NCI-H2107 treated with DMSO at 0.1 percent for 48 hours (cell line): ENCODE data around the gene TMEM233.
"Not testable (repeated sequence)": the region's sequence is repeated elsewhere in the genome, so short reads cannot be mapped to it uniquely, and the experiment has no call there.

Experiments
- DNase-seq: peaks from one replicate; lab custom pipeline; 2025; ENCODE audit not compliant: unreplicated experiment; lab: John Stamatoyannopoulos, UW

The TMEM233 gene

GRCh38 chr12:119657001-119657400 is 63.4 kb downstream of the TMEM233 start:
- not testable (repeated sequence) for DNase-seq

DNA sequence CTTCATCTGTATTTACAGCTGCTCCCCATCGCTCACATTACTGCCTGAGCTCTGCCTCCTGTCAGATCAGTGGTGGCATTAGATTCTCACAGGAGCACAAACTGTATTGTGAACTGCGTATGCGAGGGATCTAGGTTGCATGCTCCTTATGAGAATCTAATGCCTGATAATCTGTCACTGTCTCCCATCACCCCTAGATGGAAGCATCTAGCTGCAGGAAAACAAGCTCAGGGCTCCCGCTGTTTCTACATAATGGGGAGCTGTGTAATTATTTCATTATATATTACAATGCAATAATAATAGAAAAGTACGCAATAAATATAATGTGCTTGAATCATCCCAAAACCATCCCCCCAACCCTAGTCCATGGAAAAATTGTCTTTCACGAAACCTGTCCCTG is 64.6 kb downstream of the TMEM233 start:
- not testable (repeated sequence) for DNase-seq

DNA sequence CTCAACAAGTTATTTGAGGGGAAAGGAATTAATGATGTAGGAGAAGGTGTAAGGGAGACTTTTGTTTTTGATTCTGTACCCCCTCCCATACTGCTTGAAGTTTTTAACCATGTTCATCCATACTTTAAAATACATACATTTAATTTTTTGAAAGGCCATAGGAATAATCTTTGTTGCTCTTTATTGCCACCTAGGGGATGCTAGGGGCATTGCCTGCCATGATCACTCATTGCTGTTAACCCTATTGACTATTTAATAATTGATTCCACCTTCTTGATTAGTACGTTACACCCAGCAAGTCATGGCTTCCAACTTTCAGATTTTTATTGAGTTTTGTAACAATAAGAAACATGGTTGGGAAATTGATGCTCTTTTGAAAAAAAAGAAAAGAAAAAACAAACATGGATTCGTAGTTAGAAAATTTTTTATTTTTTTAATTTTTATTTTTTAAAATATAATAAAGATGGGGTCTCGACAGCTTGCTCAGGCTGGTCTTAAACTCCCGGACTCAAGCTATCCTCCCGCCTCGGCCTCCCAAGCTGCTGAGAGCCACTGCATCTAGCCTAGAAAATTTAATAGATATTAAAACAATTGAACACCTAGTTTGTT is 65.8 kb downstream of the TMEM233 start:
- peak; percentile 38 for DNase-seq

DNA sequence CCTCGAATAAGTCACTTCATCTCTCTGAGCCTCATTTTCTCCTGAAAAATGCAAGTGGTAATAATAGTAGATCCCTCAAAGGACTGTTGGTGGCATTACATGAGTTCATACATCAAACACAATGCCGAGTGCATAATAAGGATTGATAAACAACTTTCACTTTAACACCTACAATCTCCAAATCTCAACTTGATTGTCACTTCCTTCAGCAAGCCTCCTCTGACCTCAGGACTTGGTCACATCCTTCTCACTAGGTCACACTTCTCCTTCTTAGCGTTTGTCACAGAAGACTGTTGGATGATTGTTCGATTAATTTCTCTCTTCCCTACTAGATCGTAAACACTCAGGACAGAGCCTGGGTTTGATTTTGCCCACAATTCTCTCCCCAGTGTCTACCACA is 66.5 kb downstream of the TMEM233 start:
- DNase-seq = no peak

DNA sequence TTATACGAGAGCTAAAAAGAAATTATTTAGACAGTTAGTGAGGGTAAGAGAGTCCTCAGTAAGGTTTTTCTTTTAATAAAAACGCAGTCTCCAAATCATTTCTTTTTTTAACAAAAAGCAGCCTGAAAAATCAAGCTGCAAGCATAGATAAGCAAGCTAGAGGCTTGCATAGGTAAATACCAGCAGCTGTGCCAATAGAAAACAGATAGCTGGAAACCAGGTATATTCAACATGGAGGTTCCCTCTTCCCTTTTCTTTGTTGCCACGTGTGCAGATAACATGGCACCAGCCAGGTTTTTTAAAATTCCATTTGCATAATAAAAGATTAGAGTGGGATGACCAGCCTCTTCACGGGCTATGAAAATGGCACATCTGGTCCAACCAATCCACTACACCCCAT is 68.3 kb downstream of the TMEM233 start:
- no peak for DNase-seq

GRCh38 chr12:119664642-119665041 is 71.1 kb downstream of the TMEM233 start:
- DNase-seq = no peak

- no peak for DNase-seq
Measured at GRCh38 chr12:119665164-119665929, 71.8 kb downstream of the TMEM233 start.

DNA sequence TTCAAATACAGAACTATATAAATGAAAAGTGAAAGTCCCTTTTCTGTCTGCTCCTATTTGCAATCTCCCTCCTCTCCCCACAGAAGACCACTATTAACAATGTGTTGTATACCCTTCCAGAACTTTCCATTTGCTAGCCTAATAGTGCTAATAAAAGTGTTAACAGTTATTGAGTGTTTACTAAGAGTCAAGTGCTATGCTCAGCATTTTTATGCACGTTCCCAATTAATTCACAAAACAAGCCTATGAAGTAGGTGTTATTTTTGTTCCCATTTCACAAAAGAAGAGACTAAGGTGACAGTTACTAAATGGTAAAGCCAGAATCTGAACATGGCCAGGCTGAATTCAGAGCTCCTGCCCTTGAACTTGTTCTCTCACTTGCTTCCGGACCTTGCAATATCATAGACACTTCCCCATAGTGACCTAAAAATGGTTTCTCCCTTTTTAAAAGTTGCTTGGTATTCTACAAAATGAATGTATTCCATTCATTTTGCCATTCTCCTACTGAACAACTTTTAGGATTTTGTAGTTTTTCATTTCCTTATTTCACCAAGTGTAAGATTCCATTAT is 72.7 kb downstream of the TMEM233 start:
- no peak for DNase-seq

DNA sequence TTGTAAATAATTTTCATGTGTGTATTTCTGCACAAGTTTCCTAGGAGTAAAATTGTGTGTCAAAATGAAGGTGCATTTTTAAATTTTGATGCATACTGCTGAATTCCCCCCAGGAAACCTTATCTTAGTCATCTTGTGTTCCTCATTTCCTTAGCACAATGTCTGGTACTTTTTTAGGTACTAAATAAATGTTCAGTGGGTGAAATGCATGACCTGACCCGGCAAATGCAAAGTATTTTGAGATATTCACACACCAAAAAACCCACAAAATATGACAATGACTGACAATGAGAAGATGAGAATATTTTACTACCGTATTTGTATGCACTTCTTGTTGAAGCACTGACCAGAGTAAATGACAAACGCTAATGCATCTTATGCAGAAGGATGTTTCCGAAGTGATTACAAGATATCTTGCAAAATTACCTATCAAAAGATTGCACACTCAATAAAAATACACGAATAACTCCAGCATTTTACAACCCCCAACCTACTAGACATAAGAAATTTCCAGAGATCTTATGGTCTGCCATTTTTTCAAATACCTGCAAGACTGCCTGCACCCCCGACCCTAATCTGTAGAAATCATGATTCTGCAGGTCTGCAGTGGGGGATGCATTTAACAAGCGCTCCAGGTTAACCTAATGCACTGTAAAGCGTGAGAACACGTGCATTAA is 73.5 kb downstream of the TMEM233 start:
- no peak for DNase-seq

- peak; percentile 93 for DNase-seq
Measured at GRCh38 chr12:119667577-119668323, 74.2 kb downstream of the TMEM233 start, which contains the start of gene PRKAB1. TSS of gene PRKAB1 (plus strand) at chr12:119668133. CDS start at chr12:119668245, 112 bp downstream.

DNA sequence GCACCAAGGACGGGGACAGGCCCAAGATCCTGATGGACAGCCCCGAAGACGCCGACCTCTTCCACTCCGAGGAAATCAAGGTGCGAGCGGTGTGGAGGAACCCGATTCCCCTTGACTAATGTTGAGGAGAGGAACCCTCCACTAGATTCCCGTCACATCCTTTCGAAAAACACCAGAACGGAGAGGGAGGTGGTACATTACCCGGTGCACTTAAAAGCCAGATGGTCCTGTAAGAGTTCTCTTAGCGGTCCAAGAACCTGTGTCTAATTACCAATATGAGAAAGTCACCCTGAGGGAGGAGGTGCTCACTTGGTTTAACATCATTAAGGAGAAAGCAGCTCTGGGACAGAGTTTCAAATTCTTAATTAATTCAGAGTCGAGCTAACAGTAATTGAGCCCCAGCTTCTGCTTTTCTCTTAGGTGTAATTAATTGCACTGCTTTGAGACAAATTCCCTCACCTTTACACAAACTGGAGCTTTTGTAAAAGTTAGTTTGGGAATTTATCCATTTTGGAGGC is 74.8 kb downstream of the TMEM233 start:
- DNase-seq = no peak

- peak; percentile 66 for DNase-seq
Measured at GRCh38 chr12:119669744-119670472, 76.3 kb downstream of the TMEM233 start.

- no peak for DNase-seq
Measured at GRCh38 chr12:119671070-119671469, 77.5 kb downstream of the TMEM233 start.

GRCh38 chr12:119672194-119672593 is 78.6 kb downstream of the TMEM233 start:
- DNase-seq = no peak

DNA sequence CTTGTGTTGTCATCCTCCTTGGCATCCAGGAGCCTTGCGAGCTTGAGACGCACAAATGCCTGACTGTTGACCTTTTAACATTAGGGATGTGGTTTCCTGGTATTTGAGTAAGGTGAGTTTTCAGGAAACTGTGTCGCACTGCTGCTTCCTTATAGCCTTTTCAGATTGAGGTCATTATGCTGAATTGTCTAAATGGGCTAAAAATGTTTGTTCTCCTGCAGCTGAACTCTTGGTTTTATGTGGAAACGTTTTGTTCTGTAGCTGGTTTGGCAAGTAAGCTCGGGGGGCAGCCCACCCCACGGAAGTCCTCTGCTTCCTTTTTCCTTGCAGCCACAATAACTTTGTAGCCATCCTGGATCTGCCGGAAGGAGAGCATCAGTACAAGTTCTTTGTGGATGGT is 80.1 kb downstream of the TMEM233 start:
- no peak for DNase-seq

- no peak for DNase-seq
Measured at GRCh38 chr12:119674560-119674959, 81.0 kb downstream of the TMEM233 start.

DNA sequence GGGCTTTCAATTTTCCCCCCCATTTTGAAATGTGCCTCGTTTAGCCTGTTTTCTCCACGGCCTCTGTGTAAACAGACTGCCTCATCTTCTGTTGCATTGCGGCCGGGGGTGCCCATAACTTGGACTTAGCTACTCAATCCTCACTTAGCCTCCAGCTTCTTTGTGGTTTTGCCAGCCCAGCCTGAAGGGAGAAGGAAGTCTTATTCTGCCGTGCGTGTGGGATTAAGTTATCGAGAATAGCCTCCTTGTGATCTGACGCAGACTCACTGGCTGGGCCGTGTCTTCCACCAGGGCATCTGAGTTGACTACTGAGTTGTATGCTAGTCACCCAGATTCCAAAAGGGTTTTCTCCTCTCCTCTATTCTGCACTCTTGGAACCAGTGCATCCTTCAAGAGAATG is 82.4 kb downstream of the TMEM233 start:
- no peak for DNase-seq

- no peak for DNase-seq
Measured at GRCh38 chr12:119676573-119676972, 83.0 kb downstream of the TMEM233 start.

GRCh38 chr12:119678459-119678858 is 84.9 kb downstream of the TMEM233 start:
- no peak for DNase-seq

DNA sequence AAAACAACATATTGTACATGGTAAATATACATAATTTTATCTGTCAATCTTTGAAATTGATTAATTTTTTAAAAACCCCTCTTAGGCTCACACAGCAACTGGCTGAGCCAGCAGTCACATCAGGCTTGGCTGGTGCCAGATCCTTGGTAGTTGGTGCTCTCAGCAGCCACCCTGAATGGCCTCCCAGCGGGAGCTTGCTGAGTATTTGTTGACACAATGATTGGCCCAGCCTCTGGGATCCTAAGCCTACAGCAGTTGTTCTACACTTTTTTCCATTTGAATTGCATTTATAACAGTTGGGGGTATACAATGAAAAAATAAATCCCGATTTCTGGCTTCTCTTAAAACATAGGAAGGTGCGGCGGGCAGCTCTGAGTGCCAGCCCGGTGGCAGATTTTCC is 85.5 kb downstream of the TMEM233 start:
- peak; percentile 73 for DNase-seq
